ENCODE results near the gene ZMYM4.

GRCh38 chr1:35463232-35463631 is 194.7 kb downstream of the ZMYM4 start:
- TF ChIP-seq CTCF (IDR thresholded peaks at IDR 0.05) (no peak), POLR2A (IDR thresholded peaks at IDR 0.05) (no peak)

All from upper lobe of left lung (tissue), 4 donors.